Hepatocyte (in vitro differentiated cells): Measurements from ENCODE around the gene POU6F2. TPM values are rescaled to one million over a fixed set of nuclear protein-coding genes. Genes with fewer than 3 reads are reported as not detected.

Source experiments
- DNase-seq: peaks from one replicate; pipeline ENCODE4 v3.0.0-alpha.2; 2016; ENCODE audit warnings: low spot score
- H2AFZ ChIP-seq: fragments of 200-600 bp; sonication (generic); 2 replicates; pipeline ENCODE4 v1.6.0; 2016; ENCODE audit warnings: antibody characterized with exemption, mild to moderate bottlenecking
- H3K27ac ChIP-seq: fragments of 200-600 bp; sonication (generic); 2 replicates; pipeline ENCODE4 v1.5.1; 2016; ENCODE audit warnings: mild to moderate bottlenecking
- H3K27me3 ChIP-seq: fragments of 200-600 bp; sonication (generic); 2 replicates; pipeline ENCODE4 v1.6.1; 2016
- H3K36me3 ChIP-seq: fragments of 200-600 bp; sonication (generic); replicated peaks from 2 replicates; pipeline ENCODE4 v1.5.1; 2016; ENCODE audit warnings: low read depth; ENCODE audit not compliant: insufficient read depth
- H3K4me1 ChIP-seq: fragments of 200-600 bp; sonication (generic); 2 replicates; pipeline ENCODE4 v1.5.1; 2016; ENCODE audit warnings: mild to moderate bottlenecking, moderate library complexity; ENCODE audit not compliant: insufficient read depth
- H3K4me2 ChIP-seq: fragments of 200-600 bp; sonication (generic); 2 replicates; pipeline ENCODE4 v1.6.0; 2016
- H3K4me3 ChIP-seq: fragments of 200-600 bp; sonication (generic); 2 replicates; pipeline ENCODE4 v1.5.1; 2016; ENCODE audit warnings: mild to moderate bottlenecking
- H3K79me2 ChIP-seq: fragments of 200-600 bp; sonication (generic); 2 replicates; pipeline ENCODE4 v1.6.0; 2017; ENCODE audit warnings: mild to moderate bottlenecking
- H3K9me2 ChIP-seq: fragments of 200-600 bp; sonication (generic); replicated peaks from 2 replicates; pipeline ENCODE4 v1.6.0; 2017; ENCODE audit warnings: mild to moderate bottlenecking; ENCODE audit not compliant: insufficient read depth
- H3K9me3 ChIP-seq: fragments of 200-600 bp; sonication (generic); 2 replicates; pipeline ENCODE4 v1.5.1; 2016; ENCODE audit warnings: low read depth, mild to moderate bottlenecking
- H4K20me1 ChIP-seq: fragments of 200-600 bp; sonication (generic); 2 replicates; pipeline ENCODE4 v1.6.0; 2016; ENCODE audit warnings: mild to moderate bottlenecking; ENCODE audit not compliant: insufficient read depth, poor library complexity, severe bottlenecking
- EZH2 ChIP-seq: fragments of 200-600 bp; sonication (generic); IDR thresholded peaks from 2 replicates; pipeline ENCODE4 v1.6.1; 2016; ENCODE audit warnings: antibody characterized with exemption, mild to moderate bottlenecking, borderline replicate concordance
- EZH2phosphoT487 ChIP-seq: fragments of 200-600 bp; sonication (generic); IDR thresholded peaks from one replicate; pipeline ENCODE4 v1.6.1; 2018; ENCODE audit warnings: antibody characterized with exemption, mild to moderate bottlenecking, low read depth, moderate library complexity; ENCODE audit not compliant: unreplicated experiment, severe bottlenecking
- WGBS: methylation state at CpG from one replicate; pipeline ENCODE4 v1.1.6; 2016; ENCODE audit warnings: low lambda C conversion rate; ENCODE audit errors: missing lambda C conversion rate; 5-methylcytosine and 5-hydroxymethylcytosine counted together
- polyA plus RNA-seq: library from polyadenylated mRNA; unstranded; fragments of >200 nt; fragmentation: Nextera tagmentation; extraction: Ambion mirVana; gene quantifications from 2 replicates; pipeline ENCODE4 v1.2.1, GENCODE V29; 2016
- total RNA-seq: library from RNA; depleted of rRNA; stranded (reverse); fragments of >200 nt; gene quantifications from 2 replicates; pipeline ENCODE4 v1.2.3, GENCODE V29; 2014
- TF ChIP-seq, protein P1 (sequence below): fragments of 200-600 bp; sonication (generic); IDR thresholded peaks from 2 replicates; pipeline ENCODE4 v1.5.1; 2016; ENCODE audit warnings: antibody characterized with exemption, mild to moderate bottlenecking; ENCODE audit not compliant: poor library complexity

POU6F2 gene
- total and polyA plus RNA-seq, 2 experiments from 2014 or later: 0.67 to 1.4 TPM

DNA sequence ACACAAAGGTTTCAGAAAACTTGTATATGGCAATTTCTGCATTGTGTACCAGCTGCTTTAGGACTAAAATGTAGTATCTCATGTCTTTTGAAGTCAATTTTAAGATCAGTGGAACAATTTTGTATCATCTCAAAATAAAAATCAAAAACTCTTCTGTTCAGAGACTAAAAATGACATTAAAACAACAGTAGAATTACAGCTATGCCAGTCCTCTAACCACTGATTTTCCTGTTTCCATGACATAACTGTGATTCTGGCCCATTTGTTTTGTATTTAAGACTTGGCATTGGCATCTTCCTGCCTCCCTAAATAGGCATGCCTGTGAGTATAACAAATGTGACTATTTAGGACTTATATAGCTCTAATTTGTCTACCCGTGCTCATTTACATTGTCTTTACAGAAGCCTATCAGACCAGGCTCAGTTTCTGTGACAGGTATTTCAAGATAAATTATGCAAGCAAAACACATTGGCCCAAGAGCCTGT, 39.7 kb upstream of the POU6F2 start:
- Histone ChIP-seq H3K36me3 (no peaks in the 10 kb centered on the region), H3K4me2 (no peak overlapping the region), H2AFZ (no peak overlapping the region), H3K9me2 (no peaks in the 10 kb centered on the region), H3K4me1 (no peaks in the 10 kb centered on the region), H3K4me3 (no peak overlapping the region), H3K27ac (no peak overlapping the region), H3K79me2 (no peaks in the 10 kb centered on the region), H3K27me3 (no peaks in the 10 kb centered on the region), H3K9me3 (no peaks in the 10 kb centered on the region), H4K20me1 (no peaks in the 10 kb centered on the region)
- no peak for DNase-seq
- TF ChIP-seq EZH2phosphoT487 (no peak), EZH2 (no peak)
- TF ChIP-seq, protein P1, sequence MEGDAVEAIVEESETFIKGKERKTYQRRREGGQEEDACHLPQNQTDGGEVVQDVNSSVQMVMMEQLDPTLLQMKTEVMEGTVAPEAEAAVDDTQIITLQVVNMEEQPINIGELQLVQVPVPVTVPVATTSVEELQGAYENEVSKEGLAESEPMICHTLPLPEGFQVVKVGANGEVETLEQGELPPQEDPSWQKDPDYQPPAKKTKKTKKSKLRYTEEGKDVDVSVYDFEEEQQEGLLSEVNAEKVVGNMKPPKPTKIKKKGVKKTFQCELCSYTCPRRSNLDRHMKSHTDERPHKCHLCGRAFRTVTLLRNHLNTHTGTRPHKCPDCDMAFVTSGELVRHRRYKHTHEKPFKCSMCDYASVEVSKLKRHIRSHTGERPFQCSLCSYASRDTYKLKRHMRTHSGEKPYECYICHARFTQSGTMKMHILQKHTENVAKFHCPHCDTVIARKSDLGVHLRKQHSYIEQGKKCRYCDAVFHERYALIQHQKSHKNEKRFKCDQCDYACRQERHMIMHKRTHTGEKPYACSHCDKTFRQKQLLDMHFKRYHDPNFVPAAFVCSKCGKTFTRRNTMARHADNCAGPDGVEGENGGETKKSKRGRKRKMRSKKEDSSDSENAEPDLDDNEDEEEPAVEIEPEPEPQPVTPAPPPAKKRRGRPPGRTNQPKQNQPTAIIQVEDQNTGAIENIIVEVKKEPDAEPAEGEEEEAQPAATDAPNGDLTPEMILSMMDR: no peak
- WGBS: 58% methylated on average over 1 of the region's 1 CpG

DNA sequence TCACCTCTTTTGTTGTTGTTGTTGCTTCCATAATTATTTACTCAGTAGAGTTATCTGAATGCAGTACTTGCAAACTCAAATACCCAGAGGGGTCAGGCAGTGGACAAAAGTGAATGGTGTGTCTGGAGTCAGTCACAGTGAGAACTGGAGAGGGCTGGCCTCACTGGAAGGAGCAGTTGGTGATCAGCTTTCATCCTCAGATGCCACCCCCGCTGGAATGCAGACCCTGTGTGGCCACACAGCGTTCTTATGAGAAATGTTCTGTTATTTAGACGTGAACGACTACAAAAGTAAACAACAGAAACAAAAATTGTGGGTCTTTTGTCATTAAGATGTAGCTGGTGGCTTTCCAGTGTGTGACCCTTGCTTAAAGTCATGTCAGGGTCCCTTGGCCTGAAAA, 39.1 kb upstream of the POU6F2 start:
- Histone ChIP-seq H3K4me3 (no peak overlapping the region), H3K9me3 (no peaks in the 10 kb centered on the region), H3K36me3 (no peaks in the 10 kb centered on the region), H3K4me2 (no peak overlapping the region), H3K4me1 (no peaks in the 10 kb centered on the region), H3K27me3 (no peaks in the 10 kb centered on the region), H2AFZ (no peak overlapping the region), H3K27ac (no peak overlapping the region), H3K9me2 (no peaks in the 10 kb centered on the region), H4K20me1 (no peaks in the 10 kb centered on the region), H3K79me2 (no peaks in the 10 kb centered on the region)
- no peak for DNase-seq
- WGBS: 66% methylated on average over 4 of the region's 4 CpGs
- TF ChIP-seq EZH2: no peak
- no peak for TF ChIP-seq EZH2phosphoT487
- TF ChIP-seq, protein P1: no peak

DNA sequence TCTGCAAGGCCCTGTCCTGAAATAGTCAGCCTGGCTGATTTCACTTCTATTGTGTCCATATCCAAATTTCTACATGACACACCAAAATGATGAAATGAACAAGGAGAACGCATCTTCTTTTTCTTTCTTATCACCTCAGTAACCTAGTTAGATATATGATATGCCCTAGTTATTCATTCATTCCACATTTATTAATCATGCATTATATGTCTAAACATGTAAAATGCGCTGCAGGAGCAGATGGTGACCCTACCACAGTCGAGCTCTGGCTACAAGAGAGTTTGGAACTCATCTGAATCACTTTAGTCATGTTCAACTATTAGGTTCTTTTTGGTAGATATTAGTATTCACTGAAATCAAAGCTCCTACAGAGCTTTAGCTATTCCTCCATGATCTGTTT, 36.9 kb upstream of the POU6F2 start:
- H3K36me3 ChIP-seq: no peaks in the 10 kb centered on the region
- H4K20me1 ChIP-seq: no peaks in the 10 kb centered on the region
- no peak for DNase-seq
- H3K27me3 ChIP-seq: no peaks in the 10 kb centered on the region
- no peaks in the 10 kb centered on the region for H3K9me3 ChIP-seq
- no peak overlapping the region for H3K4me3 ChIP-seq
- H3K4me1 ChIP-seq: no peaks in the 10 kb centered on the region
- no peak overlapping the region for H3K27ac ChIP-seq
- no peaks in the 10 kb centered on the region for H3K79me2 ChIP-seq
- no peak overlapping the region for H2AFZ ChIP-seq
- H3K9me2 ChIP-seq: no peaks in the 10 kb centered on the region
- TF ChIP-seq EZH2: no peak
- TF ChIP-seq, protein P1: no peak
- TF ChIP-seq EZH2phosphoT487: no peak
- 97% methylated on average over 3 of the region's 3 CpGs for WGBS
- H3K4me2 ChIP-seq: no peak overlapping the region
